ENCODE results near the gene TES.

The TES gene

DNA sequence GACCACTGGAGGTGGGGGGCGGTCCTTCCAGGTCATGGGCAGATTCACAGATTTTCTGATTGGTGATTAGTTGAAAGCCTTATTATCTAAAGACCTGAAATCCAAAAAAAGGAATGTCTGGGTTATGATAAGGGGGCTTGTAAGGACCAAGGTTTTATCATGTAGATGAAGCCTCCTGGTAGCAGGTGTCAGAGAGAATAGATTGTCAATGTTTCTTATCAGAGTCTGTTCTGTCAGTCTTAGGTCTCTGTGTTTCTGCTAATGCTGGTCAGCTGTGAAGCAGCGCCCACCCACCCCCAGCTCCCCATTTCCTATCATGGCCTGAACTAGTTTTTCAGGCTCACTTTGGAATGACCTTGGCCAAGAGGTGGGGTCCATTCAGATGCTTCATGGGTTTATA lies 21.2 kb downstream of the TES start:
- no peak overlapping the region for H3K4me3 ChIP-seq (ENCODE audit: low read length)
- no peak overlapping the region for H2BK15ac ChIP-seq (replicated peaks; ENCODE audit: low read depth)
- H3K27me3 ChIP-seq (ENCODE audit: insufficient read depth, low read length, poor library complexity): no peaks in the 10 kb centered on the region
- DNase-seq: peak; percentile 72
- H3K23ac ChIP-seq (ENCODE audit: low read length): no peak overlapping the region
- H4K5ac ChIP-seq (ENCODE audit: low read length): no peak overlapping the region
- H3K9ac ChIP-seq (ENCODE audit: low read length): no peak overlapping the region
- no CpG with 5 or more reads among the region's 2 CpGs for WGBS (ENCODE audit: extremely low coverage, insufficient coverage, low lambda C conversion rate)
- peaks cover 8% of the 10 kb centered on the region for H3K4me1 ChIP-seq (ENCODE audit: control insufficient read depth, low read depth, low read length)
- H3K79me2 ChIP-seq (ENCODE audit: control insufficient read depth, insufficient read depth, low read length): peaks cover 37% of the 10 kb centered on the region
- no peak overlapping the region for H2AK5ac ChIP-seq (ENCODE audit: low read length)
- no peak overlapping the region for H3K4me2 ChIP-seq (ENCODE audit: low read length)
- H2BK120ac ChIP-seq (ENCODE audit: low read depth, low read length): peak overlapping the region; percentile 28
- H2BK5ac ChIP-seq (ENCODE audit: low read length): no peak overlapping the region
- no peaks in the 10 kb centered on the region for H3K36me3 ChIP-seq (ENCODE audit: control insufficient read depth, insufficient read depth, low read length)
- H3K79me1 ChIP-seq (ENCODE audit: low read length): peaks cover 9% of the 10 kb centered on the region
- no peak overlapping the region for H3K27ac ChIP-seq (ENCODE audit: low read depth, low read length)
- no peak overlapping the region for H3K4ac ChIP-seq (ENCODE audit: low read depth, low read length)
- no peak overlapping the region for H4K8ac ChIP-seq (ENCODE audit: low read depth, low read length)
- H3K56ac ChIP-seq (ENCODE audit: low read length): no peak overlapping the region
- H3K18ac ChIP-seq (ENCODE audit: low read length): no peak overlapping the region

DNA sequence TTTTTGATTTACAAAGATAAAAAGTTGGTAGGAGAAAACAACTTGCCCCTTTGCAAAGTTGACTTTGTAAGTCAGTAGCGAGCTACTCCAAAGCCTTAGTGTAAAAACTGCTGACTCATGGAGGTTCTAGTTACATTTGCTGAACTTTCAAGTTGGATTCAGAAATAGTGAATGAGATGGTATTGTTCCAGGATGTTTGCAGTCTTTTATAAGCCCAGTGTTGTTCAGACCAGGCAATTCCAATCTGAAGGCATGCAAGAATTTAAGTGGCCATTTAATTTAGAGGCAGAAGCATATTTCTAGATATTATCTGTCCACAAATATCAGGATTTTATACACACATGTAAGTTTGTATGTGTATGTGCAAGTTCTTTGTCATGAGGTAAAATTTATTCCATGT lies 21.6 kb downstream of the TES start:
- Histone ChIP-seq H3K27me3 (ENCODE audit: insufficient read depth, low read length, poor library complexity) (no peaks in the 10 kb centered on the region), H3K36me3 (ENCODE audit: control insufficient read depth, insufficient read depth, low read length) (no peaks in the 10 kb centered on the region), H3K4ac (ENCODE audit: low read depth, low read length) (no peak overlapping the region), H3K4me1 (ENCODE audit: control insufficient read depth, low read depth, low read length) (peaks cover 8% of the 10 kb centered on the region), H2AK5ac (ENCODE audit: low read length) (no peak overlapping the region), H3K79me1 (ENCODE audit: low read length) (peaks cover 9% of the 10 kb centered on the region), H3K56ac (ENCODE audit: low read length) (no peak overlapping the region), H3K23ac (ENCODE audit: low read length) (no peak overlapping the region), H4K8ac (ENCODE audit: low read depth, low read length) (no peak overlapping the region), H3K4me2 (ENCODE audit: low read length) (no peak overlapping the region), H2BK120ac (ENCODE audit: low read depth, low read length) (peak overlapping the region; percentile 28), H4K5ac (ENCODE audit: low read length) (no peak overlapping the region), H3K27ac (ENCODE audit: low read depth, low read length) (no peak overlapping the region), H3K9ac (ENCODE audit: low read length) (no peak overlapping the region), H3K18ac (ENCODE audit: low read length) (no peak overlapping the region), H2BK5ac (ENCODE audit: low read length) (no peak overlapping the region), H3K4me3 (ENCODE audit: low read length) (no peak overlapping the region), H3K79me2 (ENCODE audit: control insufficient read depth, insufficient read depth, low read length) (peaks cover 35% of the 10 kb centered on the region), H2BK15ac (replicated peaks; ENCODE audit: low read depth) (no peak overlapping the region)
- no CpG with 5 or more reads among the region's 1 CpG for WGBS (ENCODE audit: extremely low coverage, insufficient coverage, low lambda C conversion rate)
- no peak for DNase-seq

DNA sequence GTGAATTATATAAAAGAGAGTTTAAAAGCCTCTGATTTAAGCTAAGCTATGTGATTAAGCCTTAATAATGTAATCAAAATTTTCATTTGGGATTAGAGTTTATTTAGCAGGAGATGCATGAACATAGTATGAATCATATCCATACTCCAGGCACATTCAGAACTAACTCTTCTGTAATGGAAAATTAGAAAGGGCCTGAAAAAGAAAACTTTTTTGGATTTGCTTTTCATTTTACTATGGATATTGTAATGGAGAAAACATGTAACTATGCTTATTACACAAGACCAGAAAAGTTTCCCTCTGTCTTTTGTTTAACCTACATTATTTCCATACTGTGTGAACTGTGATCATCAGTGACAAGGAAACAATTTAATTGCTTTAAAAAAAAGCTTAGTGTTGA lies 22.0 kb downstream of the TES start:
- H3K79me2 ChIP-seq (ENCODE audit: control insufficient read depth, insufficient read depth, low read length): peaks cover 35% of the 10 kb centered on the region
- no peak overlapping the region for H3K4me3 ChIP-seq (ENCODE audit: low read length)
- H3K9ac ChIP-seq (ENCODE audit: low read length): no peak overlapping the region
- no peak overlapping the region for H3K18ac ChIP-seq (ENCODE audit: low read length)
- peaks cover 8% of the 10 kb centered on the region for H3K4me1 ChIP-seq (ENCODE audit: control insufficient read depth, low read depth, low read length)
- no peak overlapping the region for H3K27ac ChIP-seq (ENCODE audit: low read depth, low read length)
- H3K79me1 ChIP-seq (ENCODE audit: low read length): peaks cover 9% of the 10 kb centered on the region
- H2AK5ac ChIP-seq (ENCODE audit: low read length): no peak overlapping the region
- H3K23ac ChIP-seq (ENCODE audit: low read length): no peak overlapping the region
- no peak overlapping the region for H4K5ac ChIP-seq (ENCODE audit: low read length)
- H3K36me3 ChIP-seq (ENCODE audit: control insufficient read depth, insufficient read depth, low read length): no peaks in the 10 kb centered on the region
- no peak for DNase-seq
- no peak overlapping the region for H3K56ac ChIP-seq (ENCODE audit: low read length)
- no peak overlapping the region for H2BK15ac ChIP-seq (replicated peaks; ENCODE audit: low read depth)
- no peaks in the 10 kb centered on the region for H3K27me3 ChIP-seq (ENCODE audit: insufficient read depth, low read length, poor library complexity)
- no peak overlapping the region for H3K4ac ChIP-seq (ENCODE audit: low read depth, low read length)
- H4K8ac ChIP-seq (ENCODE audit: low read depth, low read length): no peak overlapping the region
- H2BK120ac ChIP-seq (ENCODE audit: low read depth, low read length): no peak overlapping the region
- no peak overlapping the region for H3K4me2 ChIP-seq (ENCODE audit: low read length)
- no peak overlapping the region for H2BK5ac ChIP-seq (ENCODE audit: low read length)

DNA sequence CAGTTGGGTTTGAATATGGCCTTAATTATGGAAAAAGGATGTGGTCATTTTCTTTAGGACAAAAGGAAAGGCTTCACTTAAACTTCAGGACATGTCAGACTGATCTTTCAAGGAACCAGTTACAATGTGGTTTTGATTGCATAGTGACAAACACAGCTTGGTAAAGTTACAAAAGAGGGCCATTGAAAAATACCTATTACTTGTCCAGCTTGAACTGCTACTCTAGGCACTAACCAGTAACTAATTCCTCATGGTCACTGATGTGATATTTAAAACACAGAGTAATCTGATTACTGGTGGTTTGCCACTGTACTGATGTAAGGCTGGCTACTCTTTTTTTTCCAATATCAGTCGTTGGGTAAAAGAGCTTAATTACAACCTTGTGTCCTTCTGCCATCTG lies 22.6 kb downstream of the TES start:
- Histone ChIP-seq H3K18ac (ENCODE audit: low read length) (no peak overlapping the region), H2BK5ac (ENCODE audit: low read length) (no peak overlapping the region), H4K5ac (ENCODE audit: low read length) (no peak overlapping the region), H2BK120ac (ENCODE audit: low read depth, low read length) (no peak overlapping the region), H3K56ac (ENCODE audit: low read length) (no peak overlapping the region), H3K4me3 (ENCODE audit: low read length) (no peak overlapping the region), H3K79me1 (ENCODE audit: low read length) (peaks cover 9% of the 10 kb centered on the region), H3K36me3 (ENCODE audit: control insufficient read depth, insufficient read depth, low read length) (no peaks in the 10 kb centered on the region), H3K4me2 (ENCODE audit: low read length) (no peak overlapping the region), H3K27ac (ENCODE audit: low read depth, low read length) (no peak overlapping the region), H3K23ac (ENCODE audit: low read length) (no peak overlapping the region), H3K4me1 (ENCODE audit: control insufficient read depth, low read depth, low read length) (peaks cover 8% of the 10 kb centered on the region), H3K9ac (ENCODE audit: low read length) (no peak overlapping the region), H3K79me2 (ENCODE audit: control insufficient read depth, insufficient read depth, low read length) (peaks cover 32% of the 10 kb centered on the region), H3K4ac (ENCODE audit: low read depth, low read length) (no peak overlapping the region), H2AK5ac (ENCODE audit: low read length) (no peak overlapping the region), H4K8ac (ENCODE audit: low read depth, low read length) (no peak overlapping the region), H3K27me3 (ENCODE audit: insufficient read depth, low read length, poor library complexity) (no peaks in the 10 kb centered on the region), H2BK15ac (replicated peaks; ENCODE audit: low read depth) (no peak overlapping the region)
- no peak for DNase-seq
- no CpG with 5 or more reads among the region's 1 CpG for WGBS (ENCODE audit: extremely low coverage, insufficient coverage, low lambda C conversion rate)

DNA sequence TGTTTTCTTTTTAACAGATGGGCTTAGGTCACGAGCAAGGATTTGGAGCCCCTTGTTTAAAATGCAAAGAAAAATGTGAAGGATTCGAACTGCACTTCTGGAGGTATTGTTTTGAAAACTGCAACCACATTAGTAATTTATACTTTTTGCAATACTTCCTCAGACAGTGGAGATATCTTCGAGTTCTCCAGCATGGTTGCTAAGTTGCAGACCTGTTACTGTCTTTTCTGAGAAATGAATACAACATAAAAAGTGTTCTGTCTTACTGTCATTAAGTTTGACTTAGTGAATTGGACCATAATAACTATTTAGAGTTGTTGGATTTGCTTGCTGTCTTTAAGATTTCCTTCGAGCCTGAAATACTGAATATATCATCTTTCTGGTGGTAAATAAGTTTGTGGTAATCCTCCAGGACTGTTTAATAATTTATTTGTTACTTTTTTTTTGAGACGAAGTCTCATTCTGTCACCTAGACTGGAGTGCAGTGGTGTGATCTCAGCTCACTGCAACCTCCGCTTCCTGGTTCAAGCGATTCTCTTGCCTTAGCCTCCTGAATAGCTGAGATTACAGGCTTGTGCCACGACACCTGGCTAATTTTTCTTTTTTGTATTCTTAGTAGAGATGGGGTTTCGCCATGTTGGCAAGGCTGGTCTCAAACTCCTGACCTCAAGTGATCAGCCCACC lies 24.3 kb downstream of the TES start:
- H3K27ac ChIP-seq (ENCODE audit: low read depth, low read length): no peak overlapping the region
- no peaks in the 10 kb centered on the region for H3K27me3 ChIP-seq (ENCODE audit: insufficient read depth, low read length, poor library complexity)
- WGBS (ENCODE audit: extremely low coverage, insufficient coverage, low lambda C conversion rate): no CpG with 5 or more reads among the region's 9 CpGs
- H3K56ac ChIP-seq (ENCODE audit: low read length): no peak overlapping the region
- H4K8ac ChIP-seq (ENCODE audit: low read depth, low read length): no peak overlapping the region
- H3K4ac ChIP-seq (ENCODE audit: low read depth, low read length): no peak overlapping the region
- no peak overlapping the region for H2BK120ac ChIP-seq (ENCODE audit: low read depth, low read length)
- H4K5ac ChIP-seq (ENCODE audit: low read length): no peak overlapping the region
- no peak overlapping the region for H3K4me2 ChIP-seq (ENCODE audit: low read length)
- peaks cover 25% of the 10 kb centered on the region for H3K79me2 ChIP-seq (ENCODE audit: control insufficient read depth, insufficient read depth, low read length)
- no peak for DNase-seq
- peaks cover 2% of the 10 kb centered on the region for H3K4me1 ChIP-seq (ENCODE audit: control insufficient read depth, low read depth, low read length)
- H3K4me3 ChIP-seq (ENCODE audit: low read length): no peak overlapping the region
- no peak overlapping the region for H3K18ac ChIP-seq (ENCODE audit: low read length)
- no peak overlapping the region for H2BK15ac ChIP-seq (replicated peaks; ENCODE audit: low read depth)
- H3K9ac ChIP-seq (ENCODE audit: low read length): no peak overlapping the region
- no peak overlapping the region for H3K23ac ChIP-seq (ENCODE audit: low read length)
- no peak overlapping the region for H2AK5ac ChIP-seq (ENCODE audit: low read length)
- H2BK5ac ChIP-seq (ENCODE audit: low read length): no peak overlapping the region
- H3K79me1 ChIP-seq (ENCODE audit: low read length): peaks cover 9% of the 10 kb centered on the region
- no peaks in the 10 kb centered on the region for H3K36me3 ChIP-seq (ENCODE audit: control insufficient read depth, insufficient read depth, low read length)

DNA sequence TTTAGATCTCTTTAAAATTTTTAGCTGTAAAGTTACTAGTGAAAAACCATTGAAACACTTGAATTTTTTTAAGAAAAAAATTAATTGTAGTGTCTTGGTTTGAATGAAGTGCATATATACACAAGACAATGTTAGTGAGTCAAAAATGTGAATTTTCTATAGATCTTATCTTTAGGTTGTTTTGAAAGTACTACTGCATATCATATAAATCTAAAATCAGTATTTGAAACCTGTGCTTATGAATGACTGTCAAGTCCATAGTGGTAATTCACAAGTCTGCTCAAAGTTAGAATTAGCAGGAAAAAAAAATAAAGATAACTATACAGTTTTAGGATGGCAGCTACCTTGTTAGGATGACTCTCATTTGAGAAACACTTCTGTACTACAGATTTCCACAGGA lies 25.0 kb downstream of the TES start:
- no peak overlapping the region for H3K18ac ChIP-seq (ENCODE audit: low read length)
- peaks cover 21% of the 10 kb centered on the region for H3K79me2 ChIP-seq (ENCODE audit: control insufficient read depth, insufficient read depth, low read length)
- no peak overlapping the region for H3K4ac ChIP-seq (ENCODE audit: low read depth, low read length)
- peaks cover 9% of the 10 kb centered on the region for H3K79me1 ChIP-seq (ENCODE audit: low read length)
- H3K23ac ChIP-seq (ENCODE audit: low read length): no peak overlapping the region
- H2BK5ac ChIP-seq (ENCODE audit: low read length): no peak overlapping the region
- H2AK5ac ChIP-seq (ENCODE audit: low read length): no peak overlapping the region
- H3K56ac ChIP-seq (ENCODE audit: low read length): no peak overlapping the region
- no peaks in the 10 kb centered on the region for H3K4me1 ChIP-seq (ENCODE audit: control insufficient read depth, low read depth, low read length)
- no peaks in the 10 kb centered on the region for H3K36me3 ChIP-seq (ENCODE audit: control insufficient read depth, insufficient read depth, low read length)
- no peak for DNase-seq
- H2BK120ac ChIP-seq (ENCODE audit: low read depth, low read length): no peak overlapping the region
- no peak overlapping the region for H3K9ac ChIP-seq (ENCODE audit: low read length)
- H4K5ac ChIP-seq (ENCODE audit: low read length): no peak overlapping the region
- no peaks in the 10 kb centered on the region for H3K27me3 ChIP-seq (ENCODE audit: insufficient read depth, low read length, poor library complexity)
- H3K4me2 ChIP-seq (ENCODE audit: low read length): no peak overlapping the region
- H2BK15ac ChIP-seq (replicated peaks; ENCODE audit: low read depth): no peak overlapping the region
- H4K8ac ChIP-seq (ENCODE audit: low read depth, low read length): no peak overlapping the region
- no peak overlapping the region for H3K27ac ChIP-seq (ENCODE audit: low read depth, low read length)
- no peak overlapping the region for H3K4me3 ChIP-seq (ENCODE audit: low read length)

All from mesendoderm (in vitro differentiated cells).